Endodermal cell (in vitro differentiated cells): ENCODE measurements around the gene EPC2. TPM values are rescaled to one million over a fixed set of nuclear protein-coding genes. Genes with fewer than 3 reads are reported as not detected.

Experiments
- DNase-seq: peaks from one replicate; pipeline ENCODE4 v3.0.0-alpha.2; 2017
- H3K27ac ChIP-seq: 2 replicates; pipeline ENCODE4 v1.5.1; 2013; ENCODE audit warnings: mild to moderate bottlenecking, low read depth, low read length, moderate library complexity
- H3K27me3 ChIP-seq: 2 replicates; pipeline ENCODE4 v1.6.1; 2013; ENCODE audit warnings: mild to moderate bottlenecking, low read length, moderate library complexity; ENCODE audit not compliant: insufficient read depth, control insufficient read depth, poor library complexity, severe bottlenecking
- H3K36me3 ChIP-seq: 2 replicates; pipeline ENCODE4 v1.7.0; 2013; ENCODE audit warnings: mild to moderate bottlenecking, low read length, moderate library complexity; ENCODE audit not compliant: control insufficient read depth, insufficient read depth
- H3K4me1 ChIP-seq: one replicate; pipeline ENCODE4 v1.7.0; 2013; ENCODE audit warnings: low read length; ENCODE audit not compliant: control insufficient read depth, insufficient read depth
- H3K4me3 ChIP-seq: 2 replicates; pipeline ENCODE4 v1.5.1; 2013; ENCODE audit warnings: mild to moderate bottlenecking, low read length, moderate library complexity
- H3K9ac ChIP-seq: 2 replicates; pipeline ENCODE4 v1.6.1; 2013; ENCODE audit warnings: mild to moderate bottlenecking, low read length, moderate library complexity; ENCODE audit not compliant: poor library complexity, severe bottlenecking; ENCODE audit errors: extremely low read depth
- H3K9me3 ChIP-seq: 2 replicates; pipeline ENCODE4 v1.6.1; 2013; ENCODE audit warnings: mild to moderate bottlenecking, low read length, moderate library complexity; ENCODE audit not compliant: control insufficient read depth
- H3K27ac Mint-ChIP-seq: 2 replicates; pipeline ENCODE4 v1.8.0; 2020; ENCODE audit warnings: mixed read lengths
- H3K27me3 Mint-ChIP-seq: 2 replicates; pipeline ENCODE4 v1.8.0; 2021; ENCODE audit warnings: mild to moderate bottlenecking, mixed read lengths; ENCODE audit not compliant: insufficient read depth
- H3K36me3 Mint-ChIP-seq: 2 replicates; pipeline ENCODE4 v1.8.0; 2020; ENCODE audit warnings: low read depth, mixed read lengths
- H3K4me1 Mint-ChIP-seq: 2 replicates; pipeline ENCODE4 v1.8.0; 2020; ENCODE audit warnings: mixed read lengths
- H3K4me3 Mint-ChIP-seq: 2 replicates; pipeline ENCODE4 v1.8.0; 2020; ENCODE audit warnings: mild to moderate bottlenecking, moderate library complexity, mixed read lengths
- H3K9me3 Mint-ChIP-seq: 2 replicates; pipeline ENCODE4 v1.8.0; 2020; ENCODE audit warnings: mild to moderate bottlenecking, mixed read lengths
- WGBS, 2 experiments: methylation state at CpG; one replicate each; pipeline versions ENCODE4 v1.1.5 to v1.1.7; 2013; ENCODE audit warnings: missing lambda C conversion rate in 2 of 2, mixed read lengths in 1 of 2; ENCODE audit not compliant: insufficient coverage in 1 of 2, insufficient read length in 1 of 2; 5-methylcytosine and 5-hydroxymethylcytosine counted together
- total RNA-seq, 2 donors: library from RNA; stranded (reverse); fragmentation: NEBNext Ultra II Directional in 1 of 2; extraction: Animal tissue kit (Norgen Biotek cat#: 25700) in 1 of 2; gene quantifications; 2 replicates in 1 of 2; 3 replicates in 1 of 2; pipeline ENCODE4 v1.2.1, GENCODE V29; 2021
- TF ChIP-seq, protein P1 (sequence below): fragments of 200-600 bp; sonication (generic); conservative IDR thresholded peaks from 2 replicates; pipeline ENCODE4 v1.5.0; 2021; ENCODE audit warnings: antibody characterized with exemption, mild to moderate bottlenecking

Gene EPC2
- total RNA-seq, 2 donors from 2014 or later: 23.0 to 32.0 TPM

GRCh38 chr2:148617219-148617618 is 27.3 kb upstream of the EPC2 start:
- no peaks in the 10 kb centered on the region for H3K27me3 Mint-ChIP-seq
- WGBS, 2 experiments: 94 to 100% methylated on average over 2 to 5 of the region's 5 CpGs
- no peak overlapping the region for H3K27ac ChIP-seq
- H3K9me3 ChIP-seq: no peaks in the 10 kb centered on the region
- H3K9ac ChIP-seq: no peak overlapping the region
- H3K4me1 Mint-ChIP-seq: peaks cover 23% of the 10 kb centered on the region
- H3K4me3 ChIP-seq: no peak overlapping the region
- H3K36me3 ChIP-seq: no peaks in the 10 kb centered on the region
- no peaks in the 10 kb centered on the region for H3K36me3 Mint-ChIP-seq
- no peak overlapping the region for H3K4me3 Mint-ChIP-seq
- no peak overlapping the region for H3K27ac Mint-ChIP-seq
- H3K27me3 ChIP-seq: no peaks in the 10 kb centered on the region
- DNase-seq: no peak
- TF ChIP-seq, protein P1, sequence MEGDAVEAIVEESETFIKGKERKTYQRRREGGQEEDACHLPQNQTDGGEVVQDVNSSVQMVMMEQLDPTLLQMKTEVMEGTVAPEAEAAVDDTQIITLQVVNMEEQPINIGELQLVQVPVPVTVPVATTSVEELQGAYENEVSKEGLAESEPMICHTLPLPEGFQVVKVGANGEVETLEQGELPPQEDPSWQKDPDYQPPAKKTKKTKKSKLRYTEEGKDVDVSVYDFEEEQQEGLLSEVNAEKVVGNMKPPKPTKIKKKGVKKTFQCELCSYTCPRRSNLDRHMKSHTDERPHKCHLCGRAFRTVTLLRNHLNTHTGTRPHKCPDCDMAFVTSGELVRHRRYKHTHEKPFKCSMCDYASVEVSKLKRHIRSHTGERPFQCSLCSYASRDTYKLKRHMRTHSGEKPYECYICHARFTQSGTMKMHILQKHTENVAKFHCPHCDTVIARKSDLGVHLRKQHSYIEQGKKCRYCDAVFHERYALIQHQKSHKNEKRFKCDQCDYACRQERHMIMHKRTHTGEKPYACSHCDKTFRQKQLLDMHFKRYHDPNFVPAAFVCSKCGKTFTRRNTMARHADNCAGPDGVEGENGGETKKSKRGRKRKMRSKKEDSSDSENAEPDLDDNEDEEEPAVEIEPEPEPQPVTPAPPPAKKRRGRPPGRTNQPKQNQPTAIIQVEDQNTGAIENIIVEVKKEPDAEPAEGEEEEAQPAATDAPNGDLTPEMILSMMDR: no peak
- no peaks in the 10 kb centered on the region for H3K9me3 Mint-ChIP-seq
- peaks cover 6% of the 10 kb centered on the region for H3K4me1 ChIP-seq

- Mint-ChIP-seq H3K27ac (no peak overlapping the region), H3K4me1 (peaks cover 14% of the 10 kb centered on the region), H3K4me3 (no peak overlapping the region), H3K9me3 (no peaks in the 10 kb centered on the region), H3K36me3 (no peaks in the 10 kb centered on the region), H3K27me3 (no peaks in the 10 kb centered on the region)
- H3K36me3 ChIP-seq: no peaks in the 10 kb centered on the region
- H3K9me3 ChIP-seq: no peaks in the 10 kb centered on the region
- peaks cover under 1% of the 10 kb centered on the region for H3K4me1 ChIP-seq
- no peak overlapping the region for H3K27ac ChIP-seq
- TF ChIP-seq, protein P1: no peak
- no peaks in the 10 kb centered on the region for H3K27me3 ChIP-seq
- no peak overlapping the region for H3K9ac ChIP-seq
- no peak for DNase-seq
- no peak overlapping the region for H3K4me3 ChIP-seq
- 83 to 92% methylated on average over 2 to 4 of the region's 4 CpGs for WGBS, 2 experiments
Observed at GRCh38 chr2:148619560-148620195, 24.9 kb upstream of the EPC2 start.

- Mint-ChIP-seq H3K9me3 (no peaks in the 10 kb centered on the region), H3K4me1 (no peaks in the 10 kb centered on the region), H3K27ac (no peak overlapping the region), H3K36me3 (no peaks in the 10 kb centered on the region), H3K4me3 (no peak overlapping the region), H3K27me3 (peaks cover 6% of the 10 kb centered on the region)
- Histone ChIP-seq H3K4me3 (no peak overlapping the region), H3K27ac (no peak overlapping the region), H3K27me3 (no peaks in the 10 kb centered on the region), H3K36me3 (no peaks in the 10 kb centered on the region), H3K9me3 (no peaks in the 10 kb centered on the region), H3K9ac (no peak overlapping the region), H3K4me1 (no peaks in the 10 kb centered on the region)
- no peak for DNase-seq
- TF ChIP-seq, protein P1: no peak
- 84 to 91% methylated on average over 2 of the region's 3 CpGs for WGBS, 2 experiments
Observed at GRCh38 chr2:148622366-148622765, 22.2 kb upstream of the EPC2 start.
